HEK293 (cell line): Measurements from ENCODE around the gene DYNLL1.

Experiments
- FEZF1 ChIP-seq: fragments of 450-650 bp; formaldehyde crosslinking; IDR thresholded peaks from 2 replicates; pipeline ENCODE4 v1.5.1; 2016; ENCODE audit warnings: missing biosample characterization, missing genetic modification characterization
- KLF1 ChIP-seq: fragments of 450-650 bp; formaldehyde crosslinking; IDR thresholded peaks from 2 replicates; pipeline ENCODE4 v1.5.1; 2016; ENCODE audit warnings: missing biosample characterization, missing genetic modification characterization
- ZBTB20 ChIP-seq: fragments of 450-650 bp; formaldehyde crosslinking; IDR thresholded peaks from 2 replicates; pipeline ENCODE4 v1.5.1; 2016; ENCODE audit warnings: missing biosample characterization, missing genetic modification characterization
- ZBTB44 ChIP-seq: fragments of 450-650 bp; IDR thresholded peaks from 2 replicates; pipeline ENCODE4 v1.5.1; 2018; ENCODE audit warnings: missing biosample characterization, mild to moderate bottlenecking, missing genetic modification characterization
- ZBTB6 ChIP-seq: fragments of 450-650 bp; formaldehyde crosslinking; IDR thresholded peaks from 2 replicates; pipeline ENCODE4 v1.5.1; 2017; ENCODE audit warnings: missing biosample characterization, missing genetic modification characterization
- ZEB2 ChIP-seq: fragments of 450-650 bp; formaldehyde crosslinking; IDR thresholded peaks from 2 replicates; pipeline ENCODE4 v1.5.1; 2016; ENCODE audit warnings: missing biosample characterization, missing genetic modification characterization
- ZNF121 ChIP-seq: fragments of 450-650 bp; formaldehyde crosslinking; IDR thresholded peaks from 2 replicates; pipeline ENCODE4 v1.5.1; 2016; ENCODE audit warnings: missing biosample characterization, missing genetic modification characterization
- ZNF157 ChIP-seq: fragments of 450-650 bp; formaldehyde crosslinking; IDR thresholded peaks from 2 replicates; pipeline ENCODE4 v1.5.1; 2016; ENCODE audit warnings: missing biosample characterization, missing genetic modification characterization
- ZNF2 ChIP-seq: fragments of 450-650 bp; formaldehyde crosslinking; IDR thresholded peaks from 2 replicates; pipeline ENCODE4 v1.5.1; 2016; ENCODE audit warnings: missing biosample characterization, missing genetic modification characterization
- ZNF223 ChIP-seq: fragments of 450-650 bp; formaldehyde crosslinking; IDR thresholded peaks from 2 replicates; pipeline ENCODE4 v1.5.1; 2016; ENCODE audit warnings: missing biosample characterization, missing genetic modification characterization
- ZNF350 ChIP-seq: fragments of 450-650 bp; formaldehyde crosslinking; IDR thresholded peaks from 2 replicates; pipeline ENCODE4 v1.5.0; 2017; ENCODE audit warnings: missing biosample characterization, mild to moderate bottlenecking, missing genetic modification characterization
- ZNF37A ChIP-seq: fragments of 450-650 bp; IDR thresholded peaks from 2 replicates; pipeline ENCODE4 v1.5.1; 2018; ENCODE audit warnings: missing biosample characterization, missing genetic modification characterization
- ZNF423 ChIP-seq: fragments of 450-650 bp; formaldehyde crosslinking; IDR thresholded peaks from 2 replicates; pipeline ENCODE4 v1.5.1; 2016; ENCODE audit warnings: missing biosample characterization, missing genetic modification characterization
- ZNF544 ChIP-seq: fragments of 450-650 bp; formaldehyde crosslinking; IDR thresholded peaks from 2 replicates; pipeline ENCODE4 v1.5.0; 2017; ENCODE audit warnings: missing biosample characterization, missing genetic modification characterization
- ZNF560 ChIP-seq: fragments of 450-650 bp; formaldehyde crosslinking; IDR thresholded peaks from 2 replicates; pipeline ENCODE4 v1.5.1; 2017; ENCODE audit warnings: missing biosample characterization, missing genetic modification characterization, borderline replicate concordance
- ZNF561 ChIP-seq: fragments of 450-650 bp; IDR thresholded peaks from 2 replicates; pipeline ENCODE4 v1.5.1; 2018; ENCODE audit warnings: missing biosample characterization, missing genetic modification characterization, borderline replicate concordance
- ZNF580 ChIP-seq: fragments of 450-650 bp; formaldehyde crosslinking; IDR thresholded peaks from 2 replicates; pipeline ENCODE4 v1.5.1; 2016; ENCODE audit warnings: missing biosample characterization, missing genetic modification characterization
- ZNF596 ChIP-seq: fragments of 450-650 bp; IDR thresholded peaks from 2 replicates; pipeline ENCODE4 v1.5.0; 2018; ENCODE audit warnings: missing biosample characterization, mild to moderate bottlenecking, missing genetic modification characterization, moderate library complexity
- ZNF629 ChIP-seq: fragments of 450-650 bp; formaldehyde crosslinking; IDR thresholded peaks from 2 replicates; pipeline ENCODE4 v1.5.1; 2017; ENCODE audit warnings: missing biosample characterization, missing genetic modification characterization
- ZNF654 ChIP-seq: fragments of 450-650 bp; formaldehyde crosslinking; IDR thresholded peaks from 2 replicates; pipeline ENCODE4 v1.5.1; 2016; ENCODE audit warnings: low read depth, missing biosample characterization, missing genetic modification characterization
- ZNF677 ChIP-seq: fragments of 450-650 bp; IDR thresholded peaks from 2 replicates; pipeline ENCODE4 v1.5.0; 2018; ENCODE audit warnings: missing biosample characterization, mild to moderate bottlenecking, missing genetic modification characterization, moderate library complexity
- ZNF777 ChIP-seq: fragments of 450-650 bp; formaldehyde crosslinking; IDR thresholded peaks from 2 replicates; pipeline ENCODE4 v1.5.1; 2017; ENCODE audit warnings: missing biosample characterization, missing genetic modification characterization, borderline replicate concordance
- ZNF837 ChIP-seq: fragments of 450-650 bp; formaldehyde crosslinking; IDR thresholded peaks from 2 replicates; pipeline ENCODE4 v1.5.1; 2016; ENCODE audit warnings: missing biosample characterization, missing genetic modification characterization
- ZSCAN30 ChIP-seq: fragments of 450-650 bp; IDR thresholded peaks from 2 replicates; pipeline ENCODE4 v1.5.1; 2018; ENCODE audit warnings: missing biosample characterization, mild to moderate bottlenecking, missing genetic modification characterization, moderate library complexity
- ZSCAN5A ChIP-seq: fragments of 450-650 bp; formaldehyde crosslinking; IDR thresholded peaks from 2 replicates; pipeline ENCODE4 v1.5.1; 2016; ENCODE audit warnings: missing biosample characterization, missing genetic modification characterization

DYNLL1 gene

GRCh38 chr12:120534203-120534702, 38.3 kb downstream of the DYNLL1 start, which contains the start of gene RNF10 (continued):
- TF ChIP-seq ZNF37A (tag by site-specific recombination): no peak
- no peak for TF ChIP-seq KLF1 (tag by site-specific recombination)
- TF ChIP-seq ZBTB44: no peak
- TF ChIP-seq ZNF654 (tag by site-specific recombination): no peak
- TF ChIP-seq ZNF629 (tag by site-specific recombination): no peak
- TF ChIP-seq ZNF121 (tag by site-specific recombination): no peak
- TF ChIP-seq ZNF423 (tag by site-specific recombination): no peak
- no peak for TF ChIP-seq ZNF677 (tag by site-specific recombination)
- TF ChIP-seq ZSCAN5A (tag by site-specific recombination): no peak
- TF ChIP-seq ZNF157 (tag by site-specific recombination): no peak
- no peak for TF ChIP-seq ZNF777
- peak; percentile 69 for TF ChIP-seq ZEB2 (tag by site-specific recombination)
- TF ChIP-seq ZBTB6 (tag by site-specific recombination): no peak
- TF ChIP-seq ZNF223 (tag by site-specific recombination): no peak
- TF ChIP-seq ZNF837 (tag by site-specific recombination): no peak
- TF ChIP-seq ZSCAN30 (tag by site-specific recombination): peak; percentile 79
- TF ChIP-seq ZBTB20 (tag by site-specific recombination): peak; percentile 98
- no peak for TF ChIP-seq ZNF544
- TF ChIP-seq ZNF561 (tag by site-specific recombination): peak; percentile 65; the same call in 1 of the 2 replicates
- no peak for TF ChIP-seq ZNF350 (tag by site-specific recombination)
- peak; percentile 55 for TF ChIP-seq ZNF580 (tag by site-specific recombination)
- TF ChIP-seq ZNF2: no peak
- TF ChIP-seq FEZF1 (tag by site-specific recombination): no peak
- no peak for TF ChIP-seq ZNF560 (tag by site-specific recombination)
- TF ChIP-seq ZNF596 (tag by site-specific recombination): 0 out of 2 replicates have a peak, but pooled peaks have one; percentile 31
